HG03159 (cell line): ENCODE data around the gene GNA12.

ENCODE experiments used
- ATAC-seq: cut with Tn5 transposase; IDR thresholded peaks from one replicate; pipeline ENCODE4 v1.9.1; 2021; ENCODE audit warnings: mild to moderate bottlenecking, moderate library complexity; ENCODE audit not compliant: unreplicated experiment

The GNA12 gene

DNA sequence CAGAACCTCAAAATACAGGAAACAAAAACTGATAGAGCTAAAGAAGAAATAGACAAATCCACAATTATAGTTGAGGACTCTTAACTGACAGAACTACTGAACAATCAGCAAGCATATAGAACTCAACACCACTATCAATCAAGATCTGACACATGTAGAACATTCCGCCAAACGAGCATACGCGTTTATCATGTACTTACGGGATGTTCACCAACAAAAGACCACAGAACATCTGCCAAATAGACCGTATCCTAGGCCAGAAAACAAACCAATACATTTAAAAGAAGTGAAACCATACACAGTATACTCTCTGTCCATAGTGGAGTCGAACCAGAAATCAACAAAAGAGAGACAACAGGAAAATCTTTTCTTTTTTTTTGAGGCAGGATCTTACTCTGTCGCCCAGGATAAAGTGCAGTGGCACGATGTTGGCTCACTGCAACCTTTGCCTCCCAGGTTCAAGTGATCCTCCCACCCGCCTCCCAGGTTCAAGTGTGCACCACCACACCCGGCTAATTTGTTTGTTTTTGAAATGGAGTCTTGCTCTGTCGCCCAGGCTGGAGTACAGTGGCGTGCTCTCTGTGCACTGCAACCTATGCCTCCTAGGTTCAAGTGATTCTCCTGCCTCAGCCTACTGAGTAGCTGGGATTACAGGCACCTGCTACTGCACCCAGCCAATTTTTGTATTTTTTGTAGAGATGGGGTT lies 5.1 kb downstream of the GNA12 start:
- peak; percentile 57 for ATAC-seq

DNA sequence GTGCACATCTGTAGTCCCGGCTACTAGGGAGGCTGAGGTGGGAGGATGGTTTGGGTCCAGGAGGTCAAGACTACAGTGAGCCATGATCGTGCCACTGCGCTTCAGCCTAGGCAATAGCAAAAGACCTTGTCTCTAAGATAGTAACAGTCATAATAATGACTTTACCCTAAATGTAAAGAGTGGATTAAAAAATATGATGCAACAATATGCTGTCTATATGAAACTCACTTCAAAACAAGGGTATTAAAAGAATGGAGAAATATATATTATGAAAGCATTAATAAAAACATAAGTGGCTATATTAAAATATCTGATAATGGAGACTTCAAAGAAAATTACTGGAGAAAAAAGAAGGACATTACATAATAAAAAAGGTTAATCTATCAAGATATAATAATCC lies 5.7 kb downstream of the GNA12 start:
- no peak for ATAC-seq

DNA sequence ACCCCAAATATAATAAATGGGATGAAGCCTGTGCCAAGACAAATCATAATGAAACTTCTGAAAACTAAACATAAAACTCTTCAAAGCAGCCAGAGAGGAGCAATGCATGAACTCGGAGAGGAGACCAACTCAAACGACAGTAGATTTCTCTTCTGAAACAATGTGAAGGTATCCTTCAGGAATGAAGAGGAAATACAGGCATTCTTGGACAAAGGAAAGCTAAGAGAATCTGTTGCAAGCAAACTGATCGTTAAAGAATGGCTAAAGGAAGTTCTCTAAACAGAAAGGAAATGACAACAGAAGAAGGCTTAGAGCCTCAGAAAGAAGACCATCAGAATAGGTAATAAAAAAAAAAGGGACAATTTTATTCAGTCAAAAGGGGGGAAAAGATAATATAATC lies 6.6 kb downstream of the GNA12 start:
- ATAC-seq, result no peak

DNA sequence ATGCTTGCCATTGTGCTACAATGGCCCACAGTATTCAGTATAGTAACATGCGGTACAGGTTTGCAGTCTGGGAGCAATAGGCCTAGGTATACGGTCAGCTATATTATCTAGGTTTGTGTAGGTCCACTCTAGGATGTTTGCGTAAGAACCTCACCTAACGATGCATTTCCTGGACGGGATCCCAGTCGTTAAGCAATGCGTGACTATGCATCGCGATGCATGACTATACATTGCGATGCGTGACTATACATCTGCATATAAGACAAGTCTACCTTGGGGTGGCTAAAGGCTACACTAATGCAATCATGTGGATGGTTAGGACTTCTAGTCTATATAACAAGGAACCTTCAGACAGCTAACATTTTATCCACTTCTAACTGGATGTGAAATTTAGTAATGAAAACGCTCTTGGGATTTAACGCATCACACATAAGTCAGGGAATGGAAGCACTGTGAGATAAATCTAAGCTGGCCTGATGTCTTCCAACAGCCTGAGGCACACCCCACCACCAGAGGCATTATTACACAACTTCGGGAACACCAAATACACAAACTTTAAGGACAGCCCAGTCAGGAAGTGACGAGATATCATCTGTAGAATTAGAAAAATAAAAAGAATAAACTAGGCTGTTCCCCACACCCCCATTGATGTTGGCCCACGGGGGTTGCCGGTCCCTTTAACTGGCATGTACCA lies 9.2 kb downstream of the GNA12 start:
- no peak for ATAC-seq

DNA sequence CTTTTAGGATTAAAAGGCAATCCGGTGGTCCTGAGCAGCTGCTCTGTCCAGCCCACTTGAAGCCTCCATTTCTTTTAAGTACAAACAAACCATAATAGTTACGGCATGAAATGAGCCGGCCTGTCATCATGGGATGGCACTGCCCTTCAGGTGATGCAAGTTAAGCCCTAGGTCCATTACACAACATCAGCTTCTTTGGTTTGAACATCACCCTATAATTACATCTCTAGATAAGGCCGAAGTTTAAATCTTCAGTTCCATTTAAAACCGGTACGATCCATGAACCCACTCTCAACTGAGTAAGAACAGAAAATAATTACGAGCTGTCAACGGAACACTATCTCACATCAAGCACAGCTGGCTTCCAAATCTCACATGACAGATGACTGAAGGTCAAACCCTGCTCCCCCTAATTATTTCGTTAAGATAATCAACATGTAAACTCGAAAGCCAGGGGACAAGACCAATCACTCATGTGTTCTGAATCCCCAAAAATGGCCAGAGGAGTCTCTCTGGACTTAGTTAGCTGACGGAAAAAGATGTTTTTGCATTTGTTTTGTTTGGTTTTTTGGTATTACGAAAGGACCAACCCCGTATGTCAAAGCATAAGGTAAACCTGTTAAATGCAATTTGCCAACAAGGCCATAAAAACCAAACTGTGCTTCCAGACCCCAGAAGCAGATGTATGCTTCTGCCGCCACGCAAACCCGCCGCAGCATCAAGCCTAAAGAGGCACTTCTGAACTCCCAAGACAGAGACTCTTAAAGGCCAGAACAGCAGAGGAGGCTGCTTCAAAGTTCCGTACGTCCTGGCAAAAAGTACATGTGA lies 10.8 kb downstream of the GNA12 start:
- no peak for ATAC-seq

DNA sequence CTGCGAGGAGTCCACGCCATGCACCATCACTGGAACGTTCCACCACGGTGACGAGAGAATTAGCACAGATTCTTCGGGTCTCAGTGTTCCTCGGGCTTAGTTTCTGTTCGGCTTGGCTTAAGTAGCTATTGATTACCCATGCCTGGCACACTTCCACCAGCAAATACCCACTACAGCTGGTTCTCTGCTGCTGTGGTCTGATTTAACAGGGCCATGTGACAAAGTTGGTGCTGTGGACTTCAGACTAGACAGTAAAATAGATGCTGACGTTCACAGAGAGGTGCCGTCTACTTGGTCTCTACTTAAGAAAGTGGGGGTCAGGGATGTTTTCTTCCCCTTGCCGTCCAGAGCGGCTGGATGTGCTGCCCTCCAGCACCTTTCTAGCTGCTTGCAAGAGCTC lies 11.6 kb downstream of the GNA12 start:
- ATAC-seq, result no peak

DNA sequence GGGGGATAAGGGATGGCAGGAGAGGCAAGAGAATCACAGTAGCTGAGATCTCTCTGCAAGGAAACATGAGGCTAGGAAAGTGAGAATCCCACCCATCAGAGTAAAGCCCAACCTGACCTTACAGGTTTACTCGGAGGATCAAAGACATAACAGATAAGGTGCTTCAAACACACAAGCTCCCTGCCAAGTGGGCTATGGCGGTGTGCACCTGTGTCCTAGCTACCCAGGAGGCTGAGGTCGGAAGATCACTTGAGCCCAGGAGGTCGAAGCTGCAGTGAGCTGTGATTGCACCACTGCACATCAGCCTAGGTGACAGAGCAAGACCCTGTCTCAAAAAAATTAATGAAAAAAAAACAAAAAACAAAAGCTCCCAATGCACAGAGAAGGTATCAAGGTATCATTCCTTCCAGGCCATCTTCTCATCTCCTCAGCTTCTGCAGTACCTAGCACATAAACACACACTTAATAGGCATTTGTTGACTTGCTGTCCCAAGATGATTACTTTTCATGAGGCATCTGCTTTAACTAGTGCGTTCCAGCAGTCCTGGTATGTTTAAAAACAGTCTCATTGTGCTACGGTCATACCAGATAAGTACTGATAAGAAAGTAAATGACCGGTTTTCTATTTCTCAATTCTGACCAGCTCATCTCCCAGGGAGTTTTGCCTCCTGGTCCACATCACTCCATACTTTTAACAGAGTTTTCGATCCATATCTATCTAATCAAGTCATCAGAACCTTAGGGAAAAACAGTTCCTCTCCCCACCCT lies 13.3 kb downstream of the GNA12 start:
- ATAC-seq, result no peak

DNA sequence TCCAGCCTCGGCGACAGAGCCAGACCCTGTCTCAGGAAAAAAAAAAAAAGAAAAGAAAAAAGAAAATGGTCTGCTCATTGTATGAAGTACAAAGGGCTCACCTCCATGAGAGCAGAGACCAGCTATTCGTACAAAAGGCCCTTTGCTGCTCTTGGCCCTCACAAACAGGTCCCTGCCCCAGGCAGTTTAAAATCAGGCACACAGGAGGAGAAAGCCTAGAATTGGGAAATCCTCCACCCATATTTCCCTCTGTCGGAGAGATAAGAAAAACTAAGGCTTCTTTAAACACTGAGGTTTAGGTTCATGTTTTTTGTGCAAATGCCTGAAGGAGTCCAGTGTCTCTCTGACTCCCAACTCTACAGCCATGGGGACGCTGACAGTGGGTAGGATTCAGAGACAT lies 15.1 kb downstream of the GNA12 start:
- ATAC-seq, result no peak

DNA sequence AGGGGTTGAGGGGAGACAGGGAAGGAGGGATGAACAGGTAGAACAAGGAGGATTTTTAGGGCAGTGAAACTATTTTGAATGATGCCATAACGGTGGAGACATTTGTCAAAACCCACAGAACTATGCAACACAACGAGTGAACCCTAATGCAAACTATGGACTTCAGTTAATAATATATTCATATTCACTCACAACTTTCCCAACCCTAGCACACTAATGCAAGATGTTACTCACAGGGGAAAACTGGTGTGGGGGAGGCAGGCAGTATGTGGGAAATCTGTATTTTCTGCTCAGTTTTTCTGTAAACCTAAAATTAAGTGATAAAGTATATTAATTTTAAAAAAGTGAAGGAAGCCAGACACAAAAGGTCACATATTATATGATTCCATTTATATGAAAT lies 17.3 kb downstream of the GNA12 start:
- no peak for ATAC-seq

DNA sequence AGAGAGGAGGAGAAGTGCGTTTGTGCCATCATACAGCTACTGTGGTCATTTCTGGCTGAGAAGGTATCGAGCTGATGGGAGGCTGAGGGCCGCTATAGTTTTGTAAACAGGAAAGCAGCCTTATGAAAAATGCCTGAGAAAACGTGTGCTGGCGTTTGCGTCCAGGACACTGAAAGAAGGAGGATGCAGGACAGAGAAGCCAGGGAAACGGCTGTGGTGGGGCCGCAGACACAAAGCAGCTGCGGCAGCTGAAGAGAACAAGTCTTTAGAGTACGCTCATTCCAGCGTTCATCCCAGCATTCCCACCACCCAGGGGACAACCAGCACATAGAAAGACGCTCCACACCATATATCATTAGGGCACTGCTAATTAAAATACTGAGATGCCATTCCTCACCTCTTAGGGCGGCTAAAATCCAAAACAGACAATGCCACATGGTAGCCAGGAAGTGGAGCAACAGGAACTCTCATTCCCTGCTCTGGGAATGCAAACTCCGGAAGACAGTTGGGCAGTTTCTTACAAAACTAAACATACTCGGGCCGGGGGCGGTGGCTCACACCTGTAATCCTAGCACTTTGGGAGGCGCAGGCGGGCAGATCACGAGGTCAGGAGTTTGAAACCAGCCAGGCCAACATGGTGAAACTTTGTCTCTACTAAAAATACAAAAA lies 18.4 kb downstream of the GNA12 start:
- no peak for ATAC-seq

DNA sequence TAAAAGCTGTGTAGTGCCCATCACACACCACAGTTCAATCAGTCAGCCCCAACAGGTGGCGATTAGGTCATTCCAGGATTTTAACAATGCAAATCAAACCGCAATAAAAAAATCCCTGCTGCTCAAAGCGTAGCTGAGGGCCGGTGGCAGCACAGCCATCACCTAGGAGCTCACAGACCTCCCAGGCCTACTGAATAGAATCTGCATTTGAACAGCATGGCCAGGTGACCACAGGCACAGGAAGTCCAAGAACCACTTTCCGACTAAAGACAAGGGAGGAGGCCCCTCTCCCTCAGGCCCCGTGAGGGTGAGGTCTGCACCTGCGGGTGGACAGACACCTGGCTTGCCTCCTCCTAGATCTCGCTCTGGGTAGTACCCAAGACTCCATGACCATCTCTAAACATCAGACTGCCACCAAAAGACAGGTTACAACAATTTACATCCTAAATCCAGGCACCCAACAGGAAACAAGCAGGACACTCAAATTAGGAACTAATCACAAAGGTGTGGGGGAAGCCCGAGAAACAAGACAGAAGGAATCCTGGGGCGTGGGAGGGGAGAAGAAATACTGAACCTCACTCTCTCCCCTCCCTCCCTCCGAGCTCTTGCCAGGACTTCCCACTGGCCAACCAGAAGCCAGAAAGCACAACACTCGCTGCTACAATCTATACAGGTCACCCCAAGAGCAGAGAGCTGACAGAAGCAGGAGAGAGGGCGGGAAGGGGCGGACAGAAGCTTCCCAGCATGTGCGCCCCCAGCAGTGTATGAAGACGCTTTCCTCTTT lies 19.2 kb downstream of the GNA12 start:
- ATAC-seq, result peak; percentile 44

DNA sequence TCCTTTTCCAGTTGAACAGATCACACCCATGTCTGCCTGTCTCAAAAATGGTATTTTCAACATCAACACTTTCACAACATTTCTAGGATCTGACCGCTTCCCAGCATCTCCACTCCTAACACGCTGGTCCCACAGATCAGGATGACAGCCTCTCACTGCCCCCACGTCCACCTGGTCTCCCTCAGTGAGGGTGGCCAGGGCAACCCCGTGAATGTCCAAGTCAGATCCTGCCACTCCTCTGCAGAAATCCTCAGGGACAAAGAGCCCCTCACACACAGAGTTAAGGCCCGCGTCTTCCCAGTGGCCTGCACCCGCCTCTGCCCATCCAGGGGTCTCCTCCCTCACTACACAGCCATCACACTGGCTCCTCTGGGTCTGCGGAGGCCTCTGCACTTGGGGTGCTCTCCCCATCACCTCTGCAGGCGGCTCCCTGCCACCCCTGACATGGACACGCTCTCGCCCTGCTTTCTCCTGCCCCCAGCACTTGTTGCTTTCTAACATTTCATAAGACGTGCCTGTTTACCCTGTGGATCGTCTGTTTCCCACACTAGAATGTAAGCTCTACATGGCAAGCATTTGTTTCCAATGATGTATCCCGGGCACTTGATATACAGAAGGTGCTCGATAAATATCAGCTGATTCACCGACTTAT lies 20.0 kb downstream of the GNA12 start:
- no peak for ATAC-seq

DNA sequence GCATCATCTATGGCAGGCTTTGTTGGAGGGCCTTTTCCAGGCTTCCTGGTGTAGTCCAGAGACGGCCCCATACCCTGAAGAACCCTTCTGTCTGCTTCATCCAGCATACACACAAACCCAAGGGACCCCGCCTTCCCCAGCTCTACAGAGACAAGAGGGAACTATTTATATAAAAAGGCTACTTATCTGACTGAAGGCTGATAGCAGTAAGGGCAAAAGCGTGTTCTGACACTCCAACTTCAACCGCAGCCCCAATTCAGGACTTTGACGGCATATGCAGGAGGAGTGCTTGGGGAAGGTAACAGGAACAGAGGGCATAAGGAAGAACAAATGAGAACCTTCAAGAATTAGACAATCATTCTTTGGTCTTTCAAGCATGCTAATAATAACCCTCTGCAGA lies 21.0 kb downstream of the GNA12 start:
- ATAC-seq, result no peak

DNA sequence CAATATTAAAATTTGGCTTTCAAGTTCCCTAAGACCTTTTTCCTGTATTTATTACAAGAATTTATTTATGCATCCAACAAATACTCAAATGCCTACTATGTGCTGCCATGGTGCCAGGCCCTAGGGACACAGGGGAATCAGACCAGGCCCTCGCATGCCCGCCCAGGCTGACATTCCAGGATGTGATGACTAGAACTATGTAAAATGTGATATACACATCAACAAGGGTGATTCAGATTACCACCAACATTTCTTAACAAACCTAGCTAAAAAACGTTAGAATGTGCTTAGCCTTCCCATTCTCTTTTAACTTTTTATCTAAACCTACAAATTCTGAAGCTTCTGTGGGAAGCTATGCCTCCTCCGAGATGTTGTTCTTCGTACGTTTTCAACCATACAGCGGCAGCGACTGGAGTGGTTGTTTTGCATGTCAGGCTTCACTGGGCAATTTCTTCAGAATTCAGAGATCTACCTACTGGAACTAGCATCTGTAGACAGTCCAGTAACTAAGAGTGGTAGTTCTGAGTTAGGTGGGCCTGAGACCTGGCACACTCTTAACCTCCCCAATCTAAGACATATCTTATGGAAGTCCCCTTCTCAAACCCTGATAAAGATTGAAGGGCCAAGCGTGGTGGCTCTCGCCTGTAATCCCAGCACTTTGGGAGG lies 22.1 kb downstream of the GNA12 start:
- ATAC-seq, result peak; percentile 53

DNA sequence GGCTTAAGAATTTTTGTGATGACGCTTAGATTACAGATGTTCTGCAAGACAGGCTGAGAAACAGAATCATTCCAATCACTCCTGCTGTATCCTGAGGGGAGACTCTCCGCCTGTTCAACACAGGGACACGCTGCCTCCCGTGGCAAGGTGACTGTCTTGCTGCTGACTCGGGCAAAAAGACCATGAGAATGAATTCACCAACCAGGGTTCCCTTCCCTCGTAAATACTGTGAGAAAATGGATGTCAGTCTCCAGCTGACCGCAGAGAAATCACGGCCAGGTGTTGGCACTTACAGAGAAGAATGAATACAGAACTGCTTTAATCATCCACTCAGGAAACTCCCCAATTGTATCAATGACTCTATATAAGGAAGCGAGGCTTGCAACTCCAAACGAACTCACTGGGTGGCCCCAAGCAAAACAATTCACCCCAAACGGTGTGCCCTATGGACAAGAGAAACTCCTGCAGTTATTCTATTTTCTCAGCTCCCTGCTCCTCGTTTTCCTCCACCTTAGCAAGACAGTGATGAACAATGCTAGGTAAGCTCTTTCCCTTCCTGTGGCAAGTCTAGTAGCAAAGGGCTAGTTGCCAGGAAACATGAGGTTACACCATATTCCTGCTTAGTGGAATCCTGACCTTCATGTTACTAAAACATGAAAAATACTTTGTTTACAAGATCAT lies 22.8 kb downstream of the GNA12 start:
- peak; percentile 47 for ATAC-seq

DNA sequence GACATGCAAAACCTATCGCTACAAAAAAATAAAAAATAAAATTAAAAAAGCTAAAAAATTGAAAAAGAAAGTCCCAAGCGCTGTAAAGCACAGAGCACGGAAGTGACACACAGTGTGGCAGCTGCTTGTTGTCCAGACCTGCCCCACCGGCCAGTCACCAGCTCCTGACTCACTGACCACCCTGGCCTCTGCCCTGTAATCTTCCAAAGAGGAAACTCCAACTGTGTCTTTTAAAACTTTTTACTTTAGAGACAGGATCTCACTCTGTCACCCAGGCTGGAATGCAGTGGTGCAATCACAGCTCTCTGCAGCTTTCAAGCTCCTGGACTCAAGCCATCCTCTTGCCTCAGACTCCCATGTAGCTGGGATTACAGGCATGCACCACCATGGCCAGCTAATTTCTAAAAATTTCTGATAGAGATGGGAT lies 23.6 kb downstream of the GNA12 start:
- ATAC-seq, result no peak

DNA sequence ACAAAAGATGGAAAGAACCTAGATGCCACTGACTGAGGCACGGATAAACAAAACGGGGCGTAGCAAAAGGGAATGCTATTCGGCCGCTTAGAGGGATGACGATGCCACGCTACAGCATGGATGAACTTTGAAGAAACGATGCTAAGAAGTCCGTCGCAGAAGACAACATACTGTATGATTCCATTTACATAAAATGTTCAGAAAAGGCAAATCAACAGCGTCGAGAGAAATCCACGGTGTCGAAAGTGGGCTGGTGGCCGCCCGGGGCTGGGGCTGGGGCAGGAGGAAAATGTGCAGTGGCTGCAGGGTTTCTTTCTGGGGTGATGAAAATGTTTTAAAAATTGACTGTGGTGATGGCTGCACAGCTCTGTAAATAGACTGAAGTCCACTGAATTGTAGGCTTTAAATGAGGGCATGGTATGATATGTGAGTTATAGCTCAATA lies 24.1 kb downstream of the GNA12 start:
- no peak for ATAC-seq
